HL-60 (cell line): Measurements from ENCODE around the gene NFIC.

Experiments
- CTCF ChIP-seq: IDR thresholded peaks from one replicate; pipeline ENCODE4 v1.5.1; 2011; ENCODE audit warnings: low read length, control low read depth, inconsistent platforms; ENCODE audit not compliant: insufficient read depth
- POLR2AphosphoS5 ChIP-seq: IDR thresholded peaks from 2 replicates; pipeline ENCODE4 v1.6.1; 2012; ENCODE audit warnings: low read depth
- REST ChIP-seq: IDR thresholded peaks from 2 replicates; pipeline ENCODE4 v1.6.1; 2012; ENCODE audit warnings: low read depth; ENCODE audit not compliant: insufficient replicate concordance

DNA sequence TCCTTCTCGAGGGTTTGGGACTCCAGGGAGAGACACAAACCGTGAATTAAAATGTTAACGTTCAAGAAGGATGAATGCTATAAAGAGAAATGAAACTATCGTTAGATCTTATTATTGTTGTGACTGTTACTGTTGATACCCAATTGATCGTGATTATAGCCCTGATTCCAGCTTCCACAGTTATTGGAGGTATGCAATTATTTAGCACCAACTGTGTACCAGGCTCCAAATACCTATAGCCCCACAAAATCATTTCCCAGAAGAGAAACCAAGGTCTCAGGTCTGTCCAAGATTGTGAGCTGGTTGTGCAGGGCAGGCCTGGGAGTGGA, 30.1 kb upstream of the NFIC start:
- no peak for TF ChIP-seq REST
- no peak for TF ChIP-seq POLR2AphosphoS5
- no peak for TF ChIP-seq CTCF
